Nephron (organoid): ENCODE results near the gene PLXNB3.
A peak's percentile ranks its signal among the peaks of the same experiment; 100 is the strongest.

ENCODE experiments used
- H3K27ac Mint-ChIP-seq, 3 experiments: 2 replicates each; pipeline ENCODE4 v1.8.0; 2020; ENCODE audit warnings: mixed read lengths in 3 of 3, mild to moderate bottlenecking in 2 of 3, moderate library complexity in 1 of 3
- H3K27me3 Mint-ChIP-seq: 2 replicates; pipeline ENCODE4 v1.8.0; 2021; ENCODE audit warnings: low read depth, mild to moderate bottlenecking, moderate library complexity, mixed read lengths
- H3K36me3 Mint-ChIP-seq: 2 replicates; pipeline ENCODE4 v1.8.0; 2020; ENCODE audit warnings: low read depth, mixed read lengths
- H3K4me1 Mint-ChIP-seq: 2 replicates; pipeline ENCODE4 v1.8.0; 2020; ENCODE audit warnings: mixed read lengths
- H3K4me3 Mint-ChIP-seq, 3 experiments: 2 replicates each; pipeline ENCODE4 v1.8.0; 2020; ENCODE audit warnings: mild to moderate bottlenecking in 3 of 3, mixed read lengths in 3 of 3, moderate library complexity in 2 of 3
- H3K9me3 Mint-ChIP-seq: 2 replicates; pipeline ENCODE4 v1.8.0; 2020; ENCODE audit warnings: mixed read lengths
- CTCF ChIP-seq, 3 experiments: fragments of 200-600 bp; sonication (generic); IDR thresholded peaks; one replicate each; pipeline ENCODE4 v1.5.0; 2021; ENCODE audit warnings: antibody characterized with exemption in 3 of 3; ENCODE audit not compliant: unreplicated experiment in 3 of 3

The PLXNB3 gene

GRCh38 chrX:153779891-153780677 lies 16.0 kb downstream of the PLXNB3 start:
- Mint-ChIP-seq H3K9me3 (peaks cover 5% of the 10 kb centered on the region), H3K27me3 (peaks cover 5% of the 10 kb centered on the region), H3K4me1 (peaks cover 9% of the 10 kb centered on the region), H3K4me3 (peak overlapping the region; percentile 46 to 64 (median 61)), H3K36me3 (no peaks in the 10 kb centered on the region), H3K27ac (peak overlapping the region; percentile 29 to 86 (median 70))
- TF ChIP-seq CTCF (IDR thresholded peaks at IDR 0.05; ENCODE audit: unreplicated experiment in 3 of 3), result no peak

- peak within 1 kb of the TSS; percentile 46 to 67 (median 61) for H3K4me3 Mint-ChIP-seq
- H3K9me3 Mint-ChIP-seq, result peaks cover 8% of the 10 kb centered on the region
- H3K36me3 Mint-ChIP-seq, result peaks cover 3% of the 10 kb centered on the region
- no peak for TF ChIP-seq CTCF (IDR thresholded peaks at IDR 0.05; ENCODE audit: unreplicated experiment in 3 of 3)
- H3K27ac Mint-ChIP-seq, result peak within 1 kb of the TSS; percentile 29 to 86 (median 70)
- peaks cover 5% of the 10 kb centered on the region for H3K27me3 Mint-ChIP-seq
- peaks cover 9% of the 10 kb centered on the region for H3K4me1 Mint-ChIP-seq
Observed at GRCh38 chrX:153780678-153781427, 16.8 kb downstream of the PLXNB3 start, which contains the start of gene SRPK3. Gene SRPK3, plus strand, starts transcription at chrX:153781041. Its CDS starts 46 bp downstream, at chrX:153781087.

- H3K4me3 Mint-ChIP-seq, result peak overlapping the region in 2 of 3 experiments; percentile 32 to 67
- H3K27ac Mint-ChIP-seq, result no peak overlapping the region
- peaks cover 6% of the 10 kb centered on the region for H3K36me3 Mint-ChIP-seq
- no peak for TF ChIP-seq CTCF (IDR thresholded peaks at IDR 0.05; ENCODE audit: unreplicated experiment in 3 of 3)
- peaks cover 5% of the 10 kb centered on the region for H3K27me3 Mint-ChIP-seq
- H3K4me1 Mint-ChIP-seq, result peaks cover 9% of the 10 kb centered on the region
- H3K9me3 Mint-ChIP-seq, result peaks cover 8% of the 10 kb centered on the region
Observed at GRCh38 chrX:153781428-153782047, 17.5 kb downstream of the PLXNB3 start.

- Mint-ChIP-seq H3K9me3 (peaks cover 8% of the 10 kb centered on the region), H3K36me3 (peaks cover 9% of the 10 kb centered on the region), H3K27me3 (peaks cover 5% of the 10 kb centered on the region), H3K4me3 (peak overlapping the region in 1 of 3 experiments; percentile 8), H3K27ac (no peak overlapping the region), H3K4me1 (peaks cover 9% of the 10 kb centered on the region)
- TF ChIP-seq CTCF (IDR thresholded peaks at IDR 0.05; ENCODE audit: unreplicated experiment in 3 of 3), result no peak
Observed at GRCh38 chrX:153782313-153782712, 18.3 kb downstream of the PLXNB3 start.

- no peak overlapping the region for H3K4me3 Mint-ChIP-seq
- H3K36me3 Mint-ChIP-seq, result peaks cover 13% of the 10 kb centered on the region
- no peak overlapping the region for H3K27ac Mint-ChIP-seq
- H3K27me3 Mint-ChIP-seq, result peaks cover 5% of the 10 kb centered on the region
- peaks cover 8% of the 10 kb centered on the region for H3K9me3 Mint-ChIP-seq
- peaks cover 9% of the 10 kb centered on the region for H3K4me1 Mint-ChIP-seq
- TF ChIP-seq CTCF (IDR thresholded peaks at IDR 0.05; ENCODE audit: unreplicated experiment in 3 of 3), result no peak
Observed at GRCh38 chrX:153782871-153783270, 18.8 kb downstream of the PLXNB3 start.
